Stimulated activated memory B cell treated with anti-CD40 and anti-IgM and Interleukin-4, amounts not matched to agents 10 μg/mL and 1 μg/mL and 100 μg/mL, for 72 hours (primary cell): ENCODE measurements around the gene CDH13.

Experiments used
- ATAC-seq: fragments of 150-1000 bp; cut with Tn5 transposase; 2 replicates; pipeline ENCODE4 v1.10.0; 2021
- H3K27ac Mint-ChIP-seq: one replicate; pipeline ENCODE4 v1.8.0; 2022; ENCODE audit warnings: mild to moderate bottlenecking, mixed read lengths
- H3K27me3 Mint-ChIP-seq: one replicate; pipeline ENCODE4 v1.8.0; 2022; ENCODE audit warnings: mixed read lengths
- H3K36me3 Mint-ChIP-seq: one replicate; pipeline ENCODE4 v1.8.0; 2022; ENCODE audit warnings: mixed read lengths
- H3K4me1 Mint-ChIP-seq: one replicate; pipeline ENCODE4 v1.8.0; 2022; ENCODE audit warnings: mixed read lengths
- H3K4me3 Mint-ChIP-seq: one replicate; pipeline ENCODE4 v1.8.0; 2022; ENCODE audit warnings: mild to moderate bottlenecking, moderate library complexity, mixed read lengths
- H3K9me3 Mint-ChIP-seq: one replicate; pipeline ENCODE4 v1.8.0; 2022; ENCODE audit warnings: mixed read lengths

CDH13 gene

GRCh38 chr16:83723244-83723643 lies 1096.5 kb downstream of the CDH13 start:
- Mint-ChIP-seq H3K36me3 (no peaks in the 10 kb centered on the region), H3K27me3 (peaks cover 20% of the 10 kb centered on the region), H3K4me3 (no peak overlapping the region), H3K27ac (no peak overlapping the region), H3K4me1 (peaks cover 4% of the 10 kb centered on the region), H3K9me3 (peaks cover 8% of the 10 kb centered on the region)
- ATAC-seq: no peak

- Mint-ChIP-seq H3K27me3 (peaks cover 20% of the 10 kb centered on the region), H3K4me1 (peaks cover 4% of the 10 kb centered on the region)
Observed at GRCh38 chr16:83723901-83724300, 1097.1 kb downstream of the CDH13 start.

GRCh38 chr16:83724585-83724984 lies 1097.8 kb downstream of the CDH13 start:
- H3K4me1 Mint-ChIP-seq: peaks cover 4% of the 10 kb centered on the region
- H3K9me3 Mint-ChIP-seq: peaks cover 8% of the 10 kb centered on the region
- no peak for ATAC-seq
- no peak overlapping the region for H3K4me3 Mint-ChIP-seq
- peaks cover 16% of the 10 kb centered on the region for H3K27me3 Mint-ChIP-seq
- H3K27ac Mint-ChIP-seq: no peak overlapping the region
- no peaks in the 10 kb centered on the region for H3K36me3 Mint-ChIP-seq

More at GRCh38 chr16:83723901-83724300, 1097.1 kb downstream of the CDH13 start:
- ATAC-seq: no peak
- no peaks in the 10 kb centered on the region for H3K36me3 Mint-ChIP-seq
- H3K4me3 Mint-ChIP-seq: no peak overlapping the region
- peaks cover 8% of the 10 kb centered on the region for H3K9me3 Mint-ChIP-seq
- H3K27ac Mint-ChIP-seq: no peak overlapping the region

- Mint-ChIP-seq H3K27ac (no peak overlapping the region), H3K9me3 (peaks cover 8% of the 10 kb centered on the region), H3K4me1 (peaks cover 4% of the 10 kb centered on the region), H3K36me3 (no peaks in the 10 kb centered on the region), H3K27me3 (peaks cover 9% of the 10 kb centered on the region), H3K4me3 (no peak overlapping the region)
- no peak for ATAC-seq
Observed at GRCh38 chr16:83725313-83725712, 1098.5 kb downstream of the CDH13 start.

- no peak for ATAC-seq
- Mint-ChIP-seq H3K36me3 (no peaks in the 10 kb centered on the region), H3K4me1 (peaks cover 4% of the 10 kb centered on the region), H3K4me3 (no peak overlapping the region), H3K27me3 (no peaks in the 10 kb centered on the region), H3K27ac (no peak overlapping the region), H3K9me3 (peaks cover 12% of the 10 kb centered on the region)
Observed at GRCh38 chr16:83727018-83727417, 1100.2 kb downstream of the CDH13 start.

- H3K4me1 Mint-ChIP-seq: peaks cover 4% of the 10 kb centered on the region
- no peak overlapping the region for H3K27ac Mint-ChIP-seq
- peaks cover 12% of the 10 kb centered on the region for H3K9me3 Mint-ChIP-seq
- ATAC-seq: no peak
- peaks cover under 1% of the 10 kb centered on the region for H3K27me3 Mint-ChIP-seq
- no peak overlapping the region for H3K4me3 Mint-ChIP-seq
- H3K36me3 Mint-ChIP-seq: no peaks in the 10 kb centered on the region
Observed at GRCh38 chr16:83727751-83728352, 1101.1 kb downstream of the CDH13 start.

- Mint-ChIP-seq H3K4me1 (peaks cover 4% of the 10 kb centered on the region), H3K9me3 (peaks cover 12% of the 10 kb centered on the region), H3K27me3 (peaks cover 7% of the 10 kb centered on the region), H3K4me3 (no peak overlapping the region), H3K27ac (no peak overlapping the region), H3K36me3 (no peaks in the 10 kb centered on the region)
- no peak for ATAC-seq
Observed at GRCh38 chr16:83728492-83728891, 1101.7 kb downstream of the CDH13 start.

- peaks cover 6% of the 10 kb centered on the region for H3K36me3 Mint-ChIP-seq
- peaks cover 16% of the 10 kb centered on the region for H3K27me3 Mint-ChIP-seq
- H3K9me3 Mint-ChIP-seq: peaks cover 17% of the 10 kb centered on the region
- H3K27ac Mint-ChIP-seq: no peak overlapping the region
- no peak for ATAC-seq
- H3K4me1 Mint-ChIP-seq: peaks cover 4% of the 10 kb centered on the region
- H3K4me3 Mint-ChIP-seq: no peak overlapping the region
Observed at GRCh38 chr16:83730812-83731211, 1104.0 kb downstream of the CDH13 start.

GRCh38 chr16:83732536-83732935 lies 1105.8 kb downstream of the CDH13 start:
- ATAC-seq: no peak
- H3K27ac Mint-ChIP-seq: no peak overlapping the region
- H3K27me3 Mint-ChIP-seq: peaks cover 16% of the 10 kb centered on the region

GRCh38 chr16:83733301-83733700 lies 1106.5 kb downstream of the CDH13 start:
- peaks cover 23% of the 10 kb centered on the region for H3K9me3 Mint-ChIP-seq
- peaks cover 6% of the 10 kb centered on the region for H3K36me3 Mint-ChIP-seq
- ATAC-seq: no peak
- peaks cover 16% of the 10 kb centered on the region for H3K27me3 Mint-ChIP-seq
- H3K4me3 Mint-ChIP-seq: no peak overlapping the region
- no peaks in the 10 kb centered on the region for H3K4me1 Mint-ChIP-seq
- no peak overlapping the region for H3K27ac Mint-ChIP-seq

More at GRCh38 chr16:83732536-83732935, 1105.8 kb downstream of the CDH13 start:
- H3K4me1 Mint-ChIP-seq: no peaks in the 10 kb centered on the region
- peaks cover 23% of the 10 kb centered on the region for H3K9me3 Mint-ChIP-seq
- H3K4me3 Mint-ChIP-seq: no peak overlapping the region
- H3K36me3 Mint-ChIP-seq: peaks cover 6% of the 10 kb centered on the region

- Mint-ChIP-seq H3K27ac (no peak overlapping the region), H3K4me3 (no peak overlapping the region), H3K4me1 (no peaks in the 10 kb centered on the region), H3K36me3 (peaks cover 6% of the 10 kb centered on the region), H3K9me3 (peaks cover 23% of the 10 kb centered on the region), H3K27me3 (peaks cover 18% of the 10 kb centered on the region)
- ATAC-seq: no peak
Observed at GRCh38 chr16:83734136-83734535, 1107.4 kb downstream of the CDH13 start.

- ATAC-seq: no peak
- H3K4me3 Mint-ChIP-seq: no peak overlapping the region
- peaks cover 18% of the 10 kb centered on the region for H3K9me3 Mint-ChIP-seq
- peaks cover 6% of the 10 kb centered on the region for H3K36me3 Mint-ChIP-seq
- H3K4me1 Mint-ChIP-seq: no peaks in the 10 kb centered on the region
- H3K27me3 Mint-ChIP-seq: peaks cover 28% of the 10 kb centered on the region
- no peak overlapping the region for H3K27ac Mint-ChIP-seq
Observed at GRCh38 chr16:83737729-83738354, 1111.1 kb downstream of the CDH13 start.

- peaks cover 16% of the 10 kb centered on the region for H3K27me3 Mint-ChIP-seq
- peaks cover 4% of the 10 kb centered on the region for H3K4me1 Mint-ChIP-seq
- H3K36me3 Mint-ChIP-seq: peaks cover 2% of the 10 kb centered on the region
- no peak overlapping the region for H3K4me3 Mint-ChIP-seq
- no peak for ATAC-seq
- H3K27ac Mint-ChIP-seq: no peak overlapping the region
- peaks cover 16% of the 10 kb centered on the region for H3K9me3 Mint-ChIP-seq
Observed at GRCh38 chr16:83738923-83739503, 1112.2 kb downstream of the CDH13 start.

GRCh38 chr16:83742124-83742899 lies 1115.5 kb downstream of the CDH13 start:
- Mint-ChIP-seq H3K27ac (no peak overlapping the region), H3K4me1 (peaks cover 22% of the 10 kb centered on the region), H3K27me3 (peaks cover 13% of the 10 kb centered on the region), H3K4me3 (no peak overlapping the region), H3K36me3 (no peaks in the 10 kb centered on the region), H3K9me3 (no peaks in the 10 kb centered on the region)
- ATAC-seq: no peak

- Mint-ChIP-seq H3K9me3 (no peaks in the 10 kb centered on the region), H3K4me1 (peaks cover 22% of the 10 kb centered on the region), H3K27ac (no peak overlapping the region), H3K27me3 (peaks cover 13% of the 10 kb centered on the region), H3K4me3 (no peak overlapping the region), H3K36me3 (no peaks in the 10 kb centered on the region)
- no peak for ATAC-seq
Observed at GRCh38 chr16:83743241-83743640, 1116.5 kb downstream of the CDH13 start.
